ENCODE results near the gene PRDM8.

The PRDM8 gene

GRCh38 chr4:80216100-80216761, 18.9 kb downstream of the PRDM8 start:
- no peak overlapping the region for H3K4me3 ChIP-seq (ENCODE audit: low read depth, low read length)
- TF ChIP-seq CTCF (IDR thresholded peaks at IDR 0.05; ENCODE audit: low read depth, low read length), result no peak

GRCh38 chr4:80219301-80220025, 22.2 kb downstream of the PRDM8 start:
- H3K4me3 ChIP-seq (ENCODE audit: low read depth, low read length), result no peak overlapping the region
- TF ChIP-seq CTCF (IDR thresholded peaks at IDR 0.05; ENCODE audit: low read depth, low read length), result no peak

GRCh38 chr4:80220711-80221110, 23.4 kb downstream of the PRDM8 start:
- TF ChIP-seq CTCF (IDR thresholded peaks at IDR 0.05; ENCODE audit: low read depth, low read length), result no peak
- no peak overlapping the region for H3K4me3 ChIP-seq (ENCODE audit: low read depth, low read length)

- no peak overlapping the region for H3K4me3 ChIP-seq (ENCODE audit: low read depth, low read length)
- TF ChIP-seq CTCF (IDR thresholded peaks at IDR 0.05; ENCODE audit: low read depth, low read length), result peak; percentile 3; the same call in 1 of the 2 replicates
Observed at GRCh38 chr4:80221161-80221560, 23.9 kb downstream of the PRDM8 start.

- no peak for TF ChIP-seq CTCF (IDR thresholded peaks at IDR 0.05; ENCODE audit: low read depth, low read length)
- no peak overlapping the region for H3K4me3 ChIP-seq (ENCODE audit: low read depth, low read length)
Observed at GRCh38 chr4:80225595-80225994, 28.3 kb downstream of the PRDM8 start.

- no peak overlapping the region for H3K4me3 ChIP-seq (ENCODE audit: low read depth, low read length)
- no peak for TF ChIP-seq CTCF (IDR thresholded peaks at IDR 0.05; ENCODE audit: low read depth, low read length)
Observed at GRCh38 chr4:80226094-80226493, 28.8 kb downstream of the PRDM8 start.

GRCh38 chr4:80228460-80228859, 31.2 kb downstream of the PRDM8 start:
- no peak overlapping the region for H3K4me3 ChIP-seq (ENCODE audit: low read depth, low read length)
- TF ChIP-seq CTCF (IDR thresholded peaks at IDR 0.05; ENCODE audit: low read depth, low read length), result no peak

Data from WI38 (cell line).